ENCODE measurements around the gene CMTM4. TPM values are rescaled to one million over a fixed set of nuclear protein-coding genes. Genes with fewer than 3 reads are reported as not detected.
A peak's percentile ranks its signal among the peaks of the same experiment; 100 is the strongest.

Gene CMTM4
- total and polyA plus RNA-seq, 12 donors: 4.5 to 14.6 (median 11.7) TPM

GRCh38 chr16:66661210-66661560, 35.4 kb downstream of the CMTM4 start:
- Histone ChIP-seq H3K4me1 (peaks cover 8 to 39% (median 29%) of the 10 kb centered on the region in 9 donors), H3K36me3 (no peaks in the 10 kb centered on the region), H3K27me3 (no peaks in the 10 kb centered on the region), H3K4me3 (no peak overlapping the region), H3K27ac (peak overlapping the region; percentile 1 to 79 (median 54)), H3K9me3 (no peaks in the 10 kb centered on the region)
- ATAC-seq (peak in 3 of 8 donors; percentile 12 to 41 (median 20)), DNase-seq (no peak)
- TF ChIP-seq CTCF (IDR thresholded peaks at IDR 0.05): no peak
- intact Hi-C loops (cut with DNase I): loop anchor here in 3 of 10 donors (5.0 kb wide), 3 partner anchors 36 to 206 kb away; partner anchors contain the start of genes CMTM4 (in 1 of the 3) and DYNC1LI2 (in 1 of the 3)
- 78 to 83% methylated on average over 4 of the region's 4 CpGs for WGBS, 2 donors

GRCh38 chr16:66660422-66661209, 35.9 kb downstream of the CMTM4 start:
- H3K4me1 ChIP-seq: peaks cover 8 to 39% (median 29%) of the 10 kb centered on the region in 9 donors
- 7 to 8% methylated on average over 9 of the region's 9 CpGs for WGBS, 2 donors
- no peaks in the 10 kb centered on the region for H3K36me3 ChIP-seq
- ATAC-seq: peak; percentile 93 to 97 (median 96)
- H3K9me3 ChIP-seq: no peaks in the 10 kb centered on the region
- H3K27ac ChIP-seq: peak overlapping the region; percentile 1 to 79 (median 54)
- TF ChIP-seq CTCF (IDR thresholded peaks at IDR 0.05): peak in 5 of 9 donors; percentile 12 to 49 (median 41)
- no peak overlapping the region for H3K4me3 ChIP-seq
- intact Hi-C loops (cut with DNase I): loop anchor here in 3 of 10 donors (5.0 kb wide), 3 partner anchors 37 to 207 kb away; partner anchors contain the start of genes CMTM4 (in 1 of the 3) and DYNC1LI2 (in 1 of the 3)
- no peaks in the 10 kb centered on the region for H3K27me3 ChIP-seq
- DNase-seq: peak; percentile 57 to 64

GRCh38 chr16:66658860-66659190, 37.7 kb downstream of the CMTM4 start:
- 97% methylated on average over 5 of the region's 5 CpGs for WGBS, 2 donors
- no peak overlapping the region for H3K27ac ChIP-seq
- no peak for TF ChIP-seq CTCF (IDR thresholded peaks at IDR 0.05)
- H3K27me3 ChIP-seq: no peaks in the 10 kb centered on the region
- no peaks in the 10 kb centered on the region for H3K36me3 ChIP-seq
- ATAC-seq (no peak), DNase-seq (no peak)
- intact Hi-C loops (cut with DNase I): loop anchor here in 1 of 10 donors (5.0 kb wide), 1 partner anchor 47 kb away; no protein-coding TSS in a partner anchor
- H3K9me3 ChIP-seq: no peaks in the 10 kb centered on the region
- peaks cover 8 to 47% (median 29%) of the 10 kb centered on the region in 9 donors for H3K4me1 ChIP-seq
- H3K4me3 ChIP-seq: no peak overlapping the region

- no peak for ATAC-seq
- no peak for TF ChIP-seq CTCF (IDR thresholded peaks at IDR 0.05)
- no peaks in the 10 kb centered on the region for H3K36me3 ChIP-seq
- peaks cover 8 to 52% (median 29%) of the 10 kb centered on the region in 9 donors for H3K4me1 ChIP-seq
- intact Hi-C loops (cut with DNase I): loop anchor here in 1 of 10 donors (5.0 kb wide), 1 partner anchor 46 kb away; no protein-coding TSS in a partner anchor
- no peak overlapping the region for H3K27ac ChIP-seq
- DNase-seq: no peak
- no peak overlapping the region for H3K4me3 ChIP-seq
- WGBS, 2 donors: 81 to 88% methylated on average over 6 of the region's 6 CpGs
- H3K27me3 ChIP-seq: no peaks in the 10 kb centered on the region
- no peaks in the 10 kb centered on the region for H3K9me3 ChIP-seq
Observed at GRCh38 chr16:66658143-66658859, 38.2 kb downstream of the CMTM4 start.

Data from heart right ventricle (tissue), 16 donors.